ENCODE results near the gene SEC14L1.
"Not testable (repeated sequence)": the region's sequence is repeated elsewhere in the genome, so short reads cannot be mapped to it uniquely, and the experiment has no call there.

SEC14L1 gene

DNA sequence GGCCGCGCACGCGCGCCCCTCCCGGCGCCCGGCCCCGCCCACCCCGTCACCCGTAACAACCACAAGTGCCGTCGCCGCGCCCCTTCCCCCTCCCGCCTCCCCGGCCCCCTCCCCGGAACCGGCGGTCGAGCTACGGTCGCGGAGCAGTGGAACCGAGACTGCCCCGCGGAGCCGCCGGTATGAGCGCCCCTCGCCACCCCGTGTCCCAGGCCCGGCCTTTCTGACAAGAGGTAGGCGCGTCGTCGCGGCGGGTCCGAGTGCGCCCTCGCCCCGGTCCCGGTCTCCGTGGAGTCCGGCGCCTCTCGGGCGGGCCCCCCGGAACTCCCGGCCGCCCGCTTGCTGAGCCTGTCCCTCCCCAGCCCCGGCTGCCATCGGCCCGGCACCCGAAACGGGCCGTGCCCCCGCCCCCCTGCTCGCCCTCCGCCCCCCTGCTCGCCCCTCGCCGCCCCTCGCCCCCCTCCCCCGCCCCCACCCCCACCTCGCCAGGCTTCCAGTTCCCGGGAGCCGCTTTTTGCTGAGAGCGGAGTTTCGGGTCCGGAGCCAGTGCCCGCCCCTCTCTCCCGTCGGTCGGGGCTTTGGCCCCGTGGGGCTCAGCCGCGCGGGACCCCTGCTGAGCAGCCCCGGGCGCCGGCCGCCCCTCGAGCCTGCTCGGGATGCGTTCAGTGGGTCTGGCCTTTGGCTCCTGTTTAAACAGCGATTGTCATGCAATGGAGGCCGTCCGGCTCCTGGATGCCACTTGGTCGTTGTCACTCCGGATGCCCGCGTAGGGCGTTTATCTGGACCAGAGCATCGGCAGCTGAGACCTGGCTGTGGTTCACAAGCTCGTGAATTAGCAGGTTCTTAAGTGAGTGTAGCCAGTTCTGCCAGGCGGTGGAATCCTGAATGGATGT is at the start of gene SEC14L1:
Gene SEC14L1 (plus strand): TSS at position 92 of the 890 bp plus-strand sequence. CDS start 2,628 bp downstream, outside the sequence.
- no peak for DNase-seq (ENCODE audit: low spot score)

GRCh38 chr17:77092025-77092424 is 48.7 kb upstream of the SEC14L1 start:
- DNase-seq (ENCODE audit: low spot score) = no peak

DNA sequence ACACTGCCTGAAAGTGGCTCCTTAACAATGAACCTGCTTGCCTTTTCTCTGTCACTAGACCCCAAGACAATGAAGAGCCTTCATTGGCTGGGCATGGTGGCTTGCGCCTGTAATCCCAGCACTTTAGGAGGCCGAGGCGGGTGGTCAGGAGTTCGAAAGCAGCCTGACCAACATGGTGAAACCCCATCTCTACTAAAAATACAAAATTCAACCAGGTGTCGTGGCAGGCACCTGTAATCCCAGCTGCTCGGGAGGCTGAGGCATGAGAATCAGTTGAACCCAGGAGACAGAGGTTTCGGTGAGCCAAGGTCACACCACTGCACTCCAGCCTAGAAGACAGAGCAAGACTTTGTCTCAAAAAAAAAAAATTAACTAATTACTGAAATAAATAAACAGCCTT is 45.3 kb upstream of the SEC14L1 start:
- no peak for DNase-seq (ENCODE audit: low spot score)

GRCh38 chr17:77096570-77097214 is 44.1 kb upstream of the SEC14L1 start:
- no peak for DNase-seq (ENCODE audit: low spot score)

DNA sequence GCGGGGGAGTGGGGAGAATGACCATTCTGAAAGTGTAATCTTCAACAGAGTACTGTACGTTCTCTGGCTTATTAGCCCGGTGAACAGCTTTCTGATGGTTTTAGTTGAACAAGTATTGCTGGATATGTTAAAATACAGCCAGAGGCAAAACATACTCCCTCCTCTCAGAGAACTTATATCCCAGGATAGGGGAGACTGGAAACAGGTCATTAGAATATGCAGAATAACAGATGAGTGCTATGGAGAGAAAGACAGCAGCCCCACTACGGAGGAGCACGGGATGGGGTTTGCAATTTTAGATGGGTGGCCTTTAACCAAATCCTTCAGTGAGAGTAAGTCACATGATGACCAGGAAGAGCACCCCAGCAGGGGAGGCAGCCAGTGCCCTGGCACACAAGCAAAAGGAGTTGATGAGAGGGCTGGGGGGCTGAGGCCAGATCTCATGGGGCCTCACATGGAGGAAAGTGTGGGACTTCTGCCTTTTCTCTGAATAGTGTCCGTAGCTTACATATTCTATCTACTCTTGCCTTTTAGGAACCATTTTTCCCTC is 43.1 kb upstream of the SEC14L1 start:
- no peak for DNase-seq (ENCODE audit: low spot score)

DNA sequence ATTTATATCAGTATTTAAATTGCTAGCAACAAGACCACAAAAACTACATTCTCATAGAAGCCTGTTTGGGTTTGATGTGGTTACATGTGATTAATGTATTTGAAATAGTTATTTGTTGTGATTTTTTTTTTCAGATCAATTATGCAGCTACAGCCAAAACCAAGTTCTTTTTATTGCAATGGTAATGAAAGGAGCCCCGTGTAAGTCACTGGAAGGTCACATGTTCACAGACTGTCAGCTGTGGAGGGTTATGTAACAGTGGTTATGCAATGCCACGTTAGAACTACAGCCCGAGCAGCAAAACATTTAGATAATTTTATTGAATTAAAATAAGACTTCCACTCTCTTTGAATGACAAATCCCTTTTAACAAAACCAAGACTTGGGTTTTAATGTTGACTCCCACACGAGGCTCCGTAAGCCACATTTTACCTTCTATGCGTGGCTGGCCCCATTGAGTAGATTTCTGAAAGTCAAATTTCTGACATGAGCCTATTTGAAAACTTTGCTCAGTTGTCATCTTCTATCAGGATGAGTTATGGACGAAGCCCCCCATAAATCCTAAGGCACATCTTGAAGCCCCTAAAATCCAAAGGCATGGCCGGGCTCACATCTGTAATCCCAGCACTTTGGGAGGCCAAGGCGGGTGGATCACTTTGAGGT is 41.8 kb upstream of the SEC14L1 start:
- DNase-seq (ENCODE audit: low spot score) = no peak

GRCh38 chr17:77099997-77100396 is 40.8 kb upstream of the SEC14L1 start:
- DNase-seq (ENCODE audit: low spot score) = no peak

GRCh38 chr17:77101521-77102410 is 39.0 kb upstream of the SEC14L1 start:
- peak; percentile 75 for DNase-seq (ENCODE audit: low spot score)

GRCh38 chr17:77102411-77103134 is 38.2 kb upstream of the SEC14L1 start:
- not testable (repeated sequence) for DNase-seq (ENCODE audit: low spot score)

GRCh38 chr17:77105706-77106105 is 35.1 kb upstream of the SEC14L1 start:
- DNase-seq (ENCODE audit: low spot score) = peak; percentile 79

DNA sequence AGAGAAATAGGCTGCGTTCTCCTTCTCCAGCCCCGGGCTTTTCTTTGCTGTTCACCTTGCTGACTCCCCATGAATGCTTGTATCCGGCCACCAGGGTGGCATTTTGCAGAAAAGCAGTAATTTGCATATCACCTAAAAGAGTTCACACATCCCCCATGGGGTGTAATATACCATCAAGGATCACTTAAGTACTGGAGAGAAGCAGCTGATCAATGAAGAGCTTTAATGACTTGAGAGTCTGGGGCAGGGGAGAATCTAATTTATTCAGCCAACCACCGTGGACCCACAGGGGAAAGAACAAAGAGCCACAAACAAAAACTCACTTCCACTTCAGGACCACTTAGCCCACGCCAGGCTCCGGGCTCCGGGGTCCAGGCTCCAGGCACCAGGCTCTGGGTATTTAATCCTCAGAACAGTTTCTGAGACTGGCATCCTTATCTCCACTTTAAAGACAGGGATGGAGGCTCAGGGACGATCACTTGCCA is 33.9 kb upstream of the SEC14L1 start:
- no peak for DNase-seq (ENCODE audit: low spot score)

GRCh38 chr17:77107506-77108433 is 33.0 kb upstream of the SEC14L1 start:
- DNase-seq (ENCODE audit: low spot score) = peak; percentile 24

DNA sequence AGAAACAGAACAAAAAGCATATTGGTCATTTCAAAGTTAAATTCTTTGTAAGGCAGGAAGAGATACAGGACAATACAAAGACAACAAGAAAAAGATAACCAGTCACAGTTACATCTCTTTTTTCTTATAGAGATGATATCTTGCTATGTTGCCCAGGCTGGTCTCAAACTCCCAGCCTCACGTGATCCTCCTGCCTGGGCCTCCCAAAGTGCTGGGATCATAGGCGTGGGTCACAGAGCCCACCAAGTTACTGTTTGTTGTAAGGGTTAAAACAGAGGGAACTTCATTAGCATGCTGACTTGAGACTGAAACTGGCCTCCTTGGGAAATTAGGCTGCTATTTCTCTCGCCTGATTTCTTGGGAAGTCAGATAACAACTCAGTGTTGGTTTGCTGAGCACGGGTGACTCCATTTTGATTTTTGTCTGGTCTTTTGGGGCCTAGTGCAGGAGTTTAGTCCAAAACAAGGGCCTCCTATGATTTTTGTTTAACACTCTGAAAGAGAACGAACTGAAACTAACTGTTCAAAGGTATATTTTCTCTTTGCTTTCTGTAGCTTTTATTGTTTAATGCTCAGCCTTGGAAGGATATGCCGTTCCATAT is 31.5 kb upstream of the SEC14L1 start:
- no peak for DNase-seq (ENCODE audit: low spot score)

- no peak for DNase-seq (ENCODE audit: low spot score)
These were observed 30.9 kb upstream of the SEC14L1 start for GRCh38 chr17:77109764-77110359.

GRCh38 chr17:77111165-77111933 is 29.4 kb upstream of the SEC14L1 start:
- DNase-seq (ENCODE audit: low spot score) = not testable (repeated sequence)

- DNase-seq (ENCODE audit: low spot score) = no peak
These were observed 28.9 kb upstream of the SEC14L1 start for GRCh38 chr17:77111934-77112296.

DNA sequence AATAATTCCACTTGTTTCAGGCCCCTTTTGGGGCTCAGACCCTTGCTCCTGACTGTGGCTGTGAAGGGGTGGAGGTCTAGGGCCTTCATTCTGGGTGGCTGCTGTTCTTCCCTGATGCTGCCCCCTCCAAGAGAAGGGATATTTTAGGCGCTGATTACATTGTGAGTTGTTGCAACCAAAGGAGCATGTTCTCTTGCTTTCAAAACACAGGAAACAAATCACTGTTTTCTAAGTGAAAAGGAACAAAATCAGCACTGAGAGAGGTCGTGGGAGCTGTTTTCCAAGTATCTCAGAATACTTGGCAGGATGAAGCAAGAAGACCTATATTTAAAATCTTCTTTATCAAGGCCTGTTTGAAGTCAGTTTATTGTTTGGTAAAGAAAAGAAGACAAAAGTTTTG is 25.3 kb upstream of the SEC14L1 start:
- DNase-seq (ENCODE audit: low spot score) = no peak

GRCh38 chr17:77115947-77116346 is 24.8 kb upstream of the SEC14L1 start:
- no peak for DNase-seq (ENCODE audit: low spot score)
